DND-41 (cell line): Measurements from ENCODE around the gene PRKCSH.
"Not testable (repeated sequence)": the region's sequence is repeated elsewhere in the genome, so short reads cannot be mapped to it uniquely, and the experiment has no call there.

Experiments
- ATAC-seq: fragments of 200-7000 bp; cut with Tn5 transposase; 3 replicates; pipeline ENCODE4 v1.9.1; 2021; ENCODE audit warnings: low read depth; ENCODE audit not compliant: insufficient read depth
- DNase-seq: peaks from one replicate; pipeline ENCODE4 v3.0.0-alpha.2; 2020
- H2AFZ ChIP-seq: 2 replicates; pipeline ENCODE4 v1.6.0; 2012; ENCODE audit warnings: low read depth, low read length
- H3K27ac ChIP-seq: 2 replicates; pipeline ENCODE4 v1.5.1; 2012; ENCODE audit warnings: low read length, inconsistent platforms
- H3K27me3 ChIP-seq: fragments of 200-600 bp; sonication (generic); 2 replicates; pipeline ENCODE4 v1.6.0; 2012; ENCODE audit warnings: low read length, mild to moderate bottlenecking, inconsistent platforms; ENCODE audit not compliant: insufficient read depth, poor library complexity
- H3K36me3 ChIP-seq: 2 replicates; pipeline ENCODE4 v1.5.1; 2012; ENCODE audit warnings: low read length, inconsistent platforms; ENCODE audit not compliant: insufficient read depth
- H3K4me1 ChIP-seq: 2 replicates; pipeline ENCODE4 v1.5.1; 2012; ENCODE audit warnings: mild to moderate bottlenecking, low read length; ENCODE audit not compliant: insufficient read depth
- H3K4me2 ChIP-seq: 2 replicates; pipeline ENCODE4 v1.6.0; 2012; ENCODE audit warnings: mild to moderate bottlenecking, moderate library complexity, low read length, inconsistent platforms; ENCODE audit not compliant: insufficient read depth
- H3K4me3 ChIP-seq, 2 experiments: fragments of 200-600 bp in 1 of 2; shearing (Covaris generic) in 1 of 2; 2 replicates each; pipeline ENCODE4 v1.5.1; 2012 to 2016; ENCODE audit warnings: inconsistent platforms in 2 of 2, low read length in 2 of 2, mild to moderate bottlenecking in 2 of 2, low read depth in 1 of 2, moderate library complexity in 1 of 2
- H3K79me2 ChIP-seq: 2 replicates; pipeline ENCODE4 v1.6.0; 2012; ENCODE audit warnings: low read length, inconsistent platforms; ENCODE audit not compliant: insufficient read depth
- H3K9ac ChIP-seq: 2 replicates; pipeline ENCODE4 v1.6.0; 2012; ENCODE audit warnings: low read depth, mild to moderate bottlenecking, inconsistent platforms, low read length, moderate library complexity
- H3K9me3 ChIP-seq: 2 replicates; pipeline ENCODE4 v1.5.1; 2012; ENCODE audit warnings: low read length, moderate library complexity, mild to moderate bottlenecking, inconsistent platforms; ENCODE audit not compliant: insufficient read depth, severe bottlenecking
- H4K20me1 ChIP-seq: 2 replicates; pipeline ENCODE4 v1.6.0; 2012; ENCODE audit warnings: low read length; ENCODE audit not compliant: insufficient read depth
- CTCF ChIP-seq: IDR thresholded peaks from 2 replicates; pipeline ENCODE4 v1.5.1; 2012; ENCODE audit warnings: borderline replicate concordance, low read length, moderate library complexity, mild to moderate bottlenecking; ENCODE audit not compliant: poor library complexity, severe bottlenecking; ENCODE audit errors: extremely low read depth
- EZH2 ChIP-seq: IDR thresholded peaks from 3 replicates; pipeline ENCODE4 v1.6.1; 2012; ENCODE audit warnings: borderline replicate concordance, low read depth, mild to moderate bottlenecking, moderate library complexity, low read length, inconsistent platforms; ENCODE audit not compliant: severe bottlenecking

The PRKCSH gene

GRCh38 chr19:11457115-11457514, 21.7 kb downstream of the PRKCSH start:
- H2AFZ ChIP-seq: no peak overlapping the region
- H3K9ac ChIP-seq: no peak overlapping the region
- no peaks in the 10 kb centered on the region for H3K36me3 ChIP-seq
- no peaks in the 10 kb centered on the region for H3K4me1 ChIP-seq
- DNase-seq (no peak), ATAC-seq (no peak)
- no peaks in the 10 kb centered on the region; the same call in 1 of the 2 replicates for H4K20me1 ChIP-seq
- H3K4me2 ChIP-seq: no peak overlapping the region
- H3K9me3 ChIP-seq: no peaks in the 10 kb centered on the region
- H3K4me3 ChIP-seq: no peak overlapping the region
- H3K27me3 ChIP-seq: no peaks in the 10 kb centered on the region
- no peak overlapping the region for H3K27ac ChIP-seq
- no peak for TF ChIP-seq CTCF
- no peak for TF ChIP-seq EZH2
- H3K79me2 ChIP-seq: no peaks in the 10 kb centered on the region

GRCh38 chr19:11457831-11458230, 22.4 kb downstream of the PRKCSH start:
- no peaks in the 10 kb centered on the region for H3K4me1 ChIP-seq
- H3K4me3 ChIP-seq: no peak overlapping the region
- H4K20me1 ChIP-seq: no peaks in the 10 kb centered on the region; the same call in 1 of the 2 replicates
- no peaks in the 10 kb centered on the region for H3K27me3 ChIP-seq
- no peak for ATAC-seq
- no peak overlapping the region for H3K4me2 ChIP-seq
- H3K27ac ChIP-seq: no peak overlapping the region
- H3K36me3 ChIP-seq: no peaks in the 10 kb centered on the region
- H3K9ac ChIP-seq: no peak overlapping the region
- H3K9me3 ChIP-seq: no peaks in the 10 kb centered on the region
- TF ChIP-seq CTCF (no peak), EZH2 (no peak)
- no peak overlapping the region for H2AFZ ChIP-seq
- no peaks in the 10 kb centered on the region for H3K79me2 ChIP-seq
- no peak for DNase-seq

- ATAC-seq (no peak), DNase-seq (no peak)
- Histone ChIP-seq H4K20me1 (no peaks in the 10 kb centered on the region; the same call in 1 of the 2 replicates), H3K4me1 (no peaks in the 10 kb centered on the region), H3K27ac (no peak overlapping the region), H3K36me3 (no peaks in the 10 kb centered on the region), H3K9ac (no peak overlapping the region), H3K4me3 (no peak overlapping the region), H3K4me2 (no peak overlapping the region), H3K27me3 (no peaks in the 10 kb centered on the region), H3K9me3 (no peaks in the 10 kb centered on the region), H2AFZ (no peak overlapping the region), H3K79me2 (no peaks in the 10 kb centered on the region)
- TF ChIP-seq EZH2 (no peak), CTCF (no peak)
Measured at GRCh38 chr19:11458236-11458900, 22.9 kb downstream of the PRKCSH start.

- not testable (repeated sequence) for H3K27me3 ChIP-seq, ATAC-seq, H3K9ac ChIP-seq, H3K27ac ChIP-seq, H3K4me2 ChIP-seq, H4K20me1 ChIP-seq, DNase-seq, H3K36me3 ChIP-seq, H3K9me3 ChIP-seq, H3K79me2 ChIP-seq, H2AFZ ChIP-seq, H3K4me1 ChIP-seq, H3K4me3 ChIP-seq
Measured at GRCh38 chr19:11458912-11459311, 23.5 kb downstream of the PRKCSH start.
